AG10803 (cell line): ENCODE measurements around the gene MAP3K6.
A peak's percentile ranks its signal among the peaks of the same experiment; 100 is the strongest.

Source experiments
- DNase-seq: peaks from one replicate; pipeline ENCODE4 v3.0.0; 2010; ENCODE audit warnings: low read depth
- H3K4me3 ChIP-seq: 2 replicates; pipeline ENCODE4 v1.5.1; 2011; ENCODE audit warnings: mild to moderate bottlenecking, low read length, control low read depth
- CTCF ChIP-seq: conservative IDR thresholded peaks from 2 replicates; pipeline ENCODE4 v1.5.1; 2011; ENCODE audit warnings: mild to moderate bottlenecking, low read length, control low read depth, inconsistent platforms

MAP3K6 gene

GRCh38 chr1:27358038-27358927 lies 8.5 kb downstream of the MAP3K6 start:
- DNase-seq, result no peak
- TF ChIP-seq CTCF, result no peak
- H3K4me3 ChIP-seq, result no peak overlapping the region

- H3K4me3 ChIP-seq, result no peak overlapping the region
- DNase-seq, result peak; percentile 33
- TF ChIP-seq CTCF, result peak; percentile 78
Measured at GRCh38 chr1:27357281-27358037, 9.3 kb downstream of the MAP3K6 start.

- no peak overlapping the region for H3K4me3 ChIP-seq
- DNase-seq, result no peak
- no peak for TF ChIP-seq CTCF
Measured at GRCh38 chr1:27356619-27357280, 10.0 kb downstream of the MAP3K6 start.

GRCh38 chr1:27356277-27356618 lies 10.5 kb downstream of the MAP3K6 start:
- no peak overlapping the region for H3K4me3 ChIP-seq
- no peak for TF ChIP-seq CTCF
- no peak for DNase-seq

- TF ChIP-seq CTCF, result no peak
- no peak for DNase-seq
Measured at GRCh38 chr1:27355683-27356082, 11.1 kb downstream of the MAP3K6 start.

GRCh38 chr1:27353629-27354028 lies 13.1 kb downstream of the MAP3K6 start:
- no peak for DNase-seq
- TF ChIP-seq CTCF, result no peak
- no peak overlapping the region for H3K4me3 ChIP-seq

More at GRCh38 chr1:27355683-27356082, 11.1 kb downstream of the MAP3K6 start:
- H3K4me3 ChIP-seq, result no peak overlapping the region
